ENCODE results near the gene STRN3. TPM values are rescaled to one million over a fixed set of nuclear protein-coding genes. Genes with fewer than 3 reads are reported as not detected.

The STRN3 gene
- total and polyA plus RNA-seq, 2 of the 8 experiments (the other 6 are each of a cell fraction or from before 2014, with no cell fraction given) = 8.7 to 38.1 TPM

DNA sequence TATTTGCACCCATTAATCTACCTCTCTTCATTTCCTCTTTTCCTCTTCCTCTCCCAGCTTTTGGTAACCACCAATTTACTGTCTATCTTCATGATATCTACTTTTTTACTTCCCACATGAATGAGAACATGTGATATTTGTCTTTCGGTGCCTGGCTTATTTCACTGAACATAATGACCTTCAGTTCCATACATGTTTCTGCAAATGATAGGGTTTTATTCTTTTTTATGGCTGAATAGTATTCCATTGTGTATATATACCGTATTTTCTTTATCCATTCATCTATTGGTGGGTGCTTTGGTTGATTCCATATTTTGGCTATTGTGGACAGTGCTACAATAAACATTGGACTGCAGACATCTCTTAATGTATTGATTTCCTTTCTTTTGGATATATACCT is 49.0 kb upstream of the STRN3 start:
- no peak overlapping the region for H3K56ac ChIP-seq (replicated peaks; ENCODE audit: insufficient read length, low read depth, low read length)
- no peaks in the 10 kb centered on the region for H3K9me3 ChIP-seq (ENCODE audit: insufficient read depth in 2 of 2, low read depth in 1 of 2, low read length in 1 of 2)
- no peak overlapping the region for H3K27ac ChIP-seq (ENCODE audit: low read depth, low read length)
- 97% methylated on average over 2 of the region's 2 CpGs; no CpG with 5 or more reads in 1 of the 2 experiments for WGBS, 2 experiments (ENCODE audit: extremely low coverage in 1 of 2, insufficient coverage in 1 of 2, insufficient read length in 1 of 2, insufficient replicate concordance in 2 of 2, low coverage in 1 of 2, low lambda C conversion rate in 2 of 2, missing lambda C conversion rate in 1 of 2)
- no peak overlapping the region for H2AK5ac ChIP-seq (ENCODE audit: low read depth, low read length)
- H3K4me1 ChIP-seq (replicated peaks in 1 of 4; ENCODE audit: control insufficient read depth in 3 of 4, insufficient read depth in 4 of 4, low read length in 3 of 4) = no peaks in the 10 kb centered on the region
- H3K79me2 ChIP-seq (ENCODE audit: control insufficient read depth in 1 of 2, insufficient read depth in 2 of 2, low read length in 2 of 2) = no peaks in the 10 kb centered on the region
- no peak overlapping the region for H2BK12ac ChIP-seq (ENCODE audit: low read depth, low read length)
- no peak overlapping the region for H3K4me3 ChIP-seq (ENCODE audit: extremely low read depth in 1 of 4, insufficient read depth in 2 of 4, low read depth in 3 of 4, low read length in 4 of 4)
- peaks cover 0 to 8% (median 0%) of the 10 kb centered on the region in 4 experiments; a peak in 2 of 8 replicates for H3K36me3 ChIP-seq (ENCODE audit: control insufficient read depth in 2 of 4, insufficient read depth in 4 of 4, low read length in 3 of 4)
- H2AFZ ChIP-seq (ENCODE audit: low read length) = no peak overlapping the region
- no peak overlapping the region for H3K4me2 ChIP-seq (ENCODE audit: insufficient read depth in 1 of 2, low read depth in 2 of 2, low read length in 2 of 2)
- no peaks in the 10 kb centered on the region; the same call in 1 of the 2 replicates for H3K79me1 ChIP-seq (ENCODE audit: low read depth, low read length)
- H4K20me1 ChIP-seq (replicated peaks in 1 of 2; ENCODE audit: control insufficient read depth in 1 of 2, insufficient read depth in 2 of 2, low read length in 2 of 2) = no peaks in the 10 kb centered on the region
- H4K5ac ChIP-seq (ENCODE audit: insufficient read length, low read depth, low read length) = no peak overlapping the region
- DNase-seq (ENCODE audit: low read depth in 1 of 2, low spot score in 2 of 2) (no peak), FAIRE-seq (no peak)
- H2BK120ac ChIP-seq (replicated peaks; ENCODE audit: low read depth, low read length) = no peak overlapping the region
- no peak overlapping the region for H3K18ac ChIP-seq (ENCODE audit: extremely low read depth, low read length)
- no peak overlapping the region for H4K8ac ChIP-seq (ENCODE audit: extremely low read depth, insufficient read depth, low read length)
- no peak overlapping the region for H3K14ac ChIP-seq (ENCODE audit: insufficient read length)
- no peak overlapping the region for H4K91ac ChIP-seq (replicated peaks; ENCODE audit: insufficient read length, low read length)
- no peak overlapping the region for H2BK15ac ChIP-seq (ENCODE audit: low read length)
- no peak overlapping the region for H2BK5ac ChIP-seq (ENCODE audit: low read depth, low read length)
- H3K9ac ChIP-seq (replicated peaks in 1 of 4; ENCODE audit: extremely low read depth in 1 of 4, low read depth in 3 of 4, low read length in 3 of 4) = no peak overlapping the region
- ChIA-PET POLR2A (ENCODE audit: partially characterized antibody) (interaction anchor here (1.9 kb wide), 1 partner anchor 49 kb away, joined by 7 read pairs; the partner anchor contains the start of genes AP4S1 and STRN3), CTCF (ENCODE audit: partially characterized antibody) (interaction anchor here (0.6 to 1.4 kb wide), 2 partner anchors 7 to 67 kb away, joined by 4 to 5 read pairs; no protein-coding TSS in a partner anchor)
- H3K4ac ChIP-seq (replicated peaks; ENCODE audit: insufficient read length, low read depth, low read length) = no peak overlapping the region
- no peak overlapping the region for H3K23ac ChIP-seq (ENCODE audit: insufficient read length)
- no peak overlapping the region for H2BK20ac ChIP-seq (ENCODE audit: low read length)
- H3K27me3 ChIP-seq (replicated peaks in 1 of 4; ENCODE audit: control insufficient read depth in 3 of 4, extremely low read depth in 1 of 4, insufficient read depth in 3 of 4, low read length in 3 of 4) = no peaks in the 10 kb centered on the region
- no peaks in the 10 kb centered on the region for H3K23me2 ChIP-seq (ENCODE audit: low read depth, low read length)
- TF ChIP-seq TAF7 (optimal IDR thresholded peaks at IDR 0.05; ENCODE audit: borderline replicate concordance, low read depth, low read length) (no peak), KDM5A (IDR thresholded peaks at IDR 0.05; ENCODE audit: low read length) (no peak), RBBP5 (IDR thresholded peaks at IDR 0.05; ENCODE audit: borderline replicate concordance, low read depth, low read length) (no peak), RNF2 (IDR thresholded peaks at IDR 0.05; ENCODE audit: borderline replicate concordance, low read depth, low read length, missing control alignments, poor library complexity, severe bottlenecking) (no peak), SIX5 (IDR thresholded peaks at IDR 0.05; ENCODE audit: low read depth, low read length) (no peak), MAFK (IDR thresholded peaks at IDR 0.05; ENCODE audit: low read depth, low read length) (no peak), PHF8 (conservative IDR thresholded peaks at IDR 0.05; ENCODE audit: low read depth, low read length) (no peak)

All from H1 (cell line).